HEK293 (cell line): Measurements from ENCODE around the gene CWC25.

Experiments used
- CTCF ChIA-PET: fragments of 350-600 bp; formaldehyde crosslinking; extraction: SDS; loops from one replicate; lab custom pipeline; 2021; ENCODE audit warnings: antibody characterized with exemption; lab: Yijun Ruan, JAX
- POLR2A ChIA-PET: fragments of 300-600 bp; formaldehyde crosslinking; extraction: SDS; loops from one replicate; lab custom pipeline; 2020; ENCODE audit warnings: antibody characterized with exemption, inconsistent platforms; lab: Yijun Ruan, JAX
- H3K27ac ChIP-seq: fragments of 200-500 bp; sonication (Bioruptor generic); 2 replicates; pipeline ENCODE4 v1.5.1; 2014; ENCODE audit warnings: low read depth, low read length, control low read depth, inconsistent platforms; ENCODE audit errors: extremely low read depth
- H3K36me3 ChIP-seq, 2 experiments: fragments of 200-500 bp in 1 of 2; sonication (Bioruptor generic) in 1 of 2; 1 replicate in 1 of 2; 2 replicates in 1 of 2; pipeline ENCODE4 v1.5.1; 2014 to 2017; ENCODE audit warnings: inconsistent platforms in 2 of 2, low read length in 2 of 2; ENCODE audit not compliant: control insufficient read depth in 2 of 2, insufficient read depth in 1 of 2
- H3K4me1 ChIP-seq: fragments of 200-500 bp; sonication (Bioruptor generic); 2 replicates; pipeline ENCODE4 v1.5.1; 2014; ENCODE audit warnings: mild to moderate bottlenecking, low read length, inconsistent platforms; ENCODE audit not compliant: control insufficient read depth, insufficient read depth
- H3K4me3 ChIP-seq: 2 replicates; pipeline ENCODE4 v1.5.1; 2011; ENCODE audit warnings: low read depth, mild to moderate bottlenecking, control low read depth, low read length, moderate library complexity
- H3K9me3 ChIP-seq: fragments of 200-500 bp; sonication (Bioruptor generic); 2 replicates; pipeline ENCODE4 v1.5.1; 2014; ENCODE audit warnings: low read depth, low read length, inconsistent platforms; ENCODE audit not compliant: control insufficient read depth, insufficient read depth
- EGR2 ChIP-seq: fragments of 450-650 bp; formaldehyde crosslinking; IDR thresholded peaks from 2 replicates; pipeline ENCODE4 v1.5.1; 2016; ENCODE audit warnings: low read depth, missing biosample characterization, missing genetic modification characterization
- FEZF1 ChIP-seq: fragments of 450-650 bp; formaldehyde crosslinking; IDR thresholded peaks from 2 replicates; pipeline ENCODE4 v1.5.1; 2016; ENCODE audit warnings: missing biosample characterization, missing genetic modification characterization
- OSR2 ChIP-seq: fragments of 450-650 bp; formaldehyde crosslinking; IDR thresholded peaks from 2 replicates; pipeline ENCODE4 v1.5.1; 2016; ENCODE audit warnings: missing biosample characterization, missing genetic modification characterization
- SETDB1 ChIP-seq: IDR thresholded peaks from one replicate; pipeline ENCODE4 v1.6.1; 2017; ENCODE audit warnings: mild to moderate bottlenecking, low read length, moderate library complexity, mixed read lengths; ENCODE audit not compliant: insufficient read length
- TCF7L2 ChIP-seq: IDR thresholded peaks from 2 replicates; pipeline ENCODE4 v1.6.1; 2011; ENCODE audit warnings: low read depth, mild to moderate bottlenecking, inconsistent platforms, low read length, moderate library complexity, borderline replicate concordance
- ZNF426 ChIP-seq: fragments of 450-650 bp; formaldehyde crosslinking; IDR thresholded peaks from 2 replicates; pipeline ENCODE4 v1.5.1; 2017; ENCODE audit warnings: missing biosample characterization, missing genetic modification characterization, mild to moderate bottlenecking, inconsistent platforms, moderate library complexity
- ZNF530 ChIP-seq: fragments of 450-650 bp; formaldehyde crosslinking; IDR thresholded peaks from 2 replicates; pipeline ENCODE4 v1.5.1; 2016; ENCODE audit warnings: low read depth, missing biosample characterization, missing genetic modification characterization
- ZNF596 ChIP-seq: fragments of 450-650 bp; IDR thresholded peaks from 2 replicates; pipeline ENCODE4 v1.5.0; 2018; ENCODE audit warnings: missing biosample characterization, mild to moderate bottlenecking, missing genetic modification characterization, moderate library complexity
- ZNF776 ChIP-seq: fragments of 450-650 bp; formaldehyde crosslinking; IDR thresholded peaks from 2 replicates; pipeline ENCODE4 v1.5.0; 2017; ENCODE audit warnings: missing biosample characterization, missing genetic modification characterization, borderline replicate concordance
- TF ChIP-seq, protein P1 (sequence below): fragments of 450-650 bp; formaldehyde crosslinking; IDR thresholded peaks from 2 replicates; pipeline ENCODE4 v1.5.1; 2017; ENCODE audit warnings: missing biosample characterization, missing genetic modification characterization
- TF ChIP-seq, protein P2 (sequence below): fragments of 450-650 bp; formaldehyde crosslinking; conservative IDR thresholded peaks from 2 replicates; pipeline ENCODE4 v1.5.1; 2016; ENCODE audit warnings: low read depth, missing biosample characterization, missing genetic modification characterization
- TF ChIP-seq, protein P3 (sequence below): fragments of 450-650 bp; formaldehyde crosslinking; IDR thresholded peaks from 2 replicates; pipeline ENCODE4 v1.5.1; 2017; ENCODE audit warnings: missing biosample characterization, missing genetic modification characterization
- TF ChIP-seq, protein P4 (sequence below): fragments of 450-650 bp; formaldehyde crosslinking; IDR thresholded peaks from 2 replicates; pipeline ENCODE4 v1.5.1; 2017; ENCODE audit warnings: missing biosample characterization, missing genetic modification characterization
- TF ChIP-seq, protein P5 (sequence below): fragments of 450-650 bp; formaldehyde crosslinking; IDR thresholded peaks from 2 replicates; pipeline ENCODE4 v1.5.1; 2016; ENCODE audit warnings: missing biosample characterization, missing genetic modification characterization
- TF ChIP-seq, protein P6 (sequence below): fragments of 450-650 bp; formaldehyde crosslinking; IDR thresholded peaks from 2 replicates; pipeline ENCODE4 v1.5.1; 2016; ENCODE audit warnings: missing biosample characterization, missing genetic modification characterization, low read depth

The CWC25 gene

DNA sequence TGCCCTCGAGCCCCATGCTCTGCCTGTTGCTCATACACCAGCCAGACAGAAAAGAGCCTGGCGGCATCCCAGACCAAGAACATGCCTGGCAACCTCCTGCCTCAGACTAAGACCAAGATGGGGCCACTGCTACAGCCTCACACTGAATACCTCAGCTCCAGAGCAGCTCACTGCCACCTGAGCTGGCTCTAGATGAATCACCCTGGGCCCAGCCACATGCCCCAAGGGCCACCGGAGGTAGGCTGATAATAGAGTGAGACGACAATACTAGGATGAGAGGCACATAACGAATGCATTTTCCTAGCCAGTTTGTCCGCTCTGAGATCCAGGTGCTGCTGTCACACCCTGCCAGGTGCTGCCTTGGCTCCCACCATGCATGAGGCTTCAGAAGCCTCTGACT lies 38.7 kb downstream of the CWC25 start (continued):
- TF ChIP-seq, protein P1, sequence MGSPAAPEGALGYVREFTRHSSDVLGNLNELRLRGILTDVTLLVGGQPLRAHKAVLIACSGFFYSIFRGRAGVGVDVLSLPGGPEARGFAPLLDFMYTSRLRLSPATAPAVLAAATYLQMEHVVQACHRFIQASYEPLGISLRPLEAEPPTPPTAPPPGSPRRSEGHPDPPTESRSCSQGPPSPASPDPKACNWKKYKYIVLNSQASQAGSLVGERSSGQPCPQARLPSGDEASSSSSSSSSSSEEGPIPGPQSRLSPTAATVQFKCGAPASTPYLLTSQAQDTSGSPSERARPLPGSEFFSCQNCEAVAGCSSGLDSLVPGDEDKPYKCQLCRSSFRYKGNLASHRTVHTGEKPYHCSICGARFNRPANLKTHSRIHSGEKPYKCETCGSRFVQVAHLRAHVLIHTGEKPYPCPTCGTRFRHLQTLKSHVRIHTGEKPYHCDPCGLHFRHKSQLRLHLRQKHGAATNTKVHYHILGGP (tag by site-specific recombination): no peak
- TF ChIP-seq SETDB1 (no peak), FEZF1 (no peak), OSR2 (tag by site-specific recombination) (no peak), ZNF596 (no peak), ZNF776 (tag by site-specific recombination) (no peak), ZNF426 (tag by site-specific recombination) (no peak)
- TF ChIP-seq, protein P2, sequence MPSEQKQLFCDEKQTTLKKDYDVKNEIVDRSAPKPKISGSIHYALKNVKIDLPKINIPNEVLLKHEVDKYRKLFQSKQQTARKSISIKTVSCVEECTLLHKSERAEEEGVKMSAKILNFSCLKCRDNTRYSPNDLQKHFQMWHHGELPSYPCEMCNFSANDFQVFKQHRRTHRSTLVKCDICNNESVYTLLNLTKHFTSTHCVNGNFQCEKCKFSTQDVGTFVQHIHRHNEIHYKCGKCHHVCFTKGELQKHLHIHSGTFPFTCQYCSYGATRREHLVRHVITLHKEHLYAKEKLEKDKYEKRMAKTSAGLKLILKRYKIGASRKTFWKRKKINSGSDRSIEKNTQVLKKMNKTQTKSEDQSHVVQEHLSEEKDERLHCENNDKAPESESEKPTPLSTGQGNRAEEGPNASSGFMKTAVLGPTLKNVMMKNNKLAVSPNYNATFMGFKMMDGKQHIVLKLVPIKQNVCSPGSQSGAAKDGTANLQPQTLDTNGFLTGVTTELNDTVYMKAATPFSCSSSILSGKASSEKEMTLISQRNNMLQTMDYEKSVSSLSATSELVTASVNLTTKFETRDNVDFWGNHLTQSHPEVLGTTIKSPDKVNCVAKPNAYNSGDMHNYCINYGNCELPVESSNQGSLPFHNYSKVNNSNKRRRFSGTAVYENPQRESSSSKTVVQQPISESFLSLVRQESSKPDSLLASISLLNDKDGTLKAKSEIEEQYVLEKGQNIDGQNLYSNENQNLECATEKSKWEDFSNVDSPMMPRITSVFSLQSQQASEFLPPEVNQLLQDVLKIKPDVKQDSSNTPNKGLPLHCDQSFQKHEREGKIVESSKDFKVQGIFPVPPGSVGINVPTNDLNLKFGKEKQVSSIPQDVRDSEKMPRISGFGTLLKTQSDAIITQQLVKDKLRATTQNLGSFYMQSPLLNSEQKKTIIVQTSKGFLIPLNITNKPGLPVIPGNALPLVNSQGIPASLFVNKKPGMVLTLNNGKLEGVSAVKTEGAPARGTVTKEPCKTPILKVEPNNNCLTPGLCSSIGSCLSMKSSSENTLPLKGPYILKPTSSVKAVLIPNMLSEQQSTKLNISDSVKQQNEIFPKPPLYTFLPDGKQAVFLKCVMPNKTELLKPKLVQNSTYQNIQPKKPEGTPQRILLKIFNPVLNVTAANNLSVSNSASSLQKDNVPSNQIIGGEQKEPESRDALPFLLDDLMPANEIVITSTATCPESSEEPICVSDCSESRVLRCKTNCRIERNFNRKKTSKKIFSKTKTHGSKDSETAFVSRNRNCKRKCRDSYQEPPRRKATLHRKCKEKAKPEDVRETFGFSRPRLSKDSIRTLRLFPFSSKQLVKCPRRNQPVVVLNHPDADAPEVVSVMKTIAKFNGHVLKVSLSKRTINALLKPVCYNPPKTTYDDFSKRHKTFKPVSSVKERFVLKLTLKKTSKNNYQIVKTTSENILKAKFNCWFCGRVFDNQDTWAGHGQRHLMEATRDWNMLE (tag by site-specific recombination): no peak
- TF ChIP-seq, protein P3, sequence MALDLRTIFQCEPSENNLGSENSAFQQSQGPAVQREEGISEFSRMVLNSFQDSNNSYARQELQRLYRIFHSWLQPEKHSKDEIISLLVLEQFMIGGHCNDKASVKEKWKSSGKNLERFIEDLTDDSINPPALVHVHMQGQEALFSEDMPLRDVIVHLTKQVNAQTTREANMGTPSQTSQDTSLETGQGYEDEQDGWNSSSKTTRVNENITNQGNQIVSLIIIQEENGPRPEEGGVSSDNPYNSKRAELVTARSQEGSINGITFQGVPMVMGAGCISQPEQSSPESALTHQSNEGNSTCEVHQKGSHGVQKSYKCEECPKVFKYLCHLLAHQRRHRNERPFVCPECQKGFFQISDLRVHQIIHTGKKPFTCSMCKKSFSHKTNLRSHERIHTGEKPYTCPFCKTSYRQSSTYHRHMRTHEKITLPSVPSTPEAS (tag by site-specific recombination): no peak

DNA sequence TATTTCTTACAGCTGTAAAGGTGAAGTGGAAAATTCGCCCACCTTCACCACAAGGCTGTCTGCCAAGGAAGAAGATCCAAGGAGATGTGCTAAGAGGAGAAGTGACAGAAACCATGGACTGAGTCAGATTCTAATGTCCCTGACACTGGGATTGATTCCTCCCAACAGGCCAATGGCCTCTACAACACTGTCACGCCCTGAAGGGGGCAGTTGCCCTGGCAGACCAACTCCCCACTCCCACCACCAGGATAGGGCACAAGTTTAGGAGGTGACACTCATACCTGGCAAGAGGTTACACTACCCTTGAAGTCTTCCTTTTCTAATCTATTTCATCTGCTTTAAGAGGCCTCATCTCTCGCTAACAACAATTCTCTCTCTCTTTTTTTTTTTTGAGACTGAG lies 41.9 kb downstream of the CWC25 start:
- no peak overlapping the region for H3K27ac ChIP-seq
- TF ChIP-seq ZNF530 (tag by site-specific recombination) (no peak), TCF7L2 (no peak)
- TF ChIP-seq, protein P4, sequence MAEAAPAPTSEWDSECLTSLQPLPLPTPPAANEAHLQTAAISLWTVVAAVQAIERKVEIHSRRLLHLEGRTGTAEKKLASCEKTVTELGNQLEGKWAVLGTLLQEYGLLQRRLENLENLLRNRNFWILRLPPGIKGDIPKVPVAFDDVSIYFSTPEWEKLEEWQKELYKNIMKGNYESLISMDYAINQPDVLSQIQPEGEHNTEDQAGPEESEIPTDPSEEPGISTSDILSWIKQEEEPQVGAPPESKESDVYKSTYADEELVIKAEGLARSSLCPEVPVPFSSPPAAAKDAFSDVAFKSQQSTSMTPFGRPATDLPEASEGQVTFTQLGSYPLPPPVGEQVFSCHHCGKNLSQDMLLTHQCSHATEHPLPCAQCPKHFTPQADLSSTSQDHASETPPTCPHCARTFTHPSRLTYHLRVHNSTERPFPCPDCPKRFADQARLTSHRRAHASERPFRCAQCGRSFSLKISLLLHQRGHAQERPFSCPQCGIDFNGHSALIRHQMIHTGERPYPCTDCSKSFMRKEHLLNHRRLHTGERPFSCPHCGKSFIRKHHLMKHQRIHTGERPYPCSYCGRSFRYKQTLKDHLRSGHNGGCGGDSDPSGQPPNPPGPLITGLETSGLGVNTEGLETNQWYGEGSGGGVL (tag by site-specific recombination): no peak
- CTCF ChIA-PET: no interaction called here
- H3K9me3 ChIP-seq: no peaks in the 10 kb centered on the region
- H3K4me1 ChIP-seq: no peaks in the 10 kb centered on the region
- H3K36me3 ChIP-seq: peaks cover 57 to 89% of the 10 kb centered on the region in 2 experiments
- POLR2A ChIA-PET: no interaction called here
- H3K4me3 ChIP-seq: no peak overlapping the region

DNA sequence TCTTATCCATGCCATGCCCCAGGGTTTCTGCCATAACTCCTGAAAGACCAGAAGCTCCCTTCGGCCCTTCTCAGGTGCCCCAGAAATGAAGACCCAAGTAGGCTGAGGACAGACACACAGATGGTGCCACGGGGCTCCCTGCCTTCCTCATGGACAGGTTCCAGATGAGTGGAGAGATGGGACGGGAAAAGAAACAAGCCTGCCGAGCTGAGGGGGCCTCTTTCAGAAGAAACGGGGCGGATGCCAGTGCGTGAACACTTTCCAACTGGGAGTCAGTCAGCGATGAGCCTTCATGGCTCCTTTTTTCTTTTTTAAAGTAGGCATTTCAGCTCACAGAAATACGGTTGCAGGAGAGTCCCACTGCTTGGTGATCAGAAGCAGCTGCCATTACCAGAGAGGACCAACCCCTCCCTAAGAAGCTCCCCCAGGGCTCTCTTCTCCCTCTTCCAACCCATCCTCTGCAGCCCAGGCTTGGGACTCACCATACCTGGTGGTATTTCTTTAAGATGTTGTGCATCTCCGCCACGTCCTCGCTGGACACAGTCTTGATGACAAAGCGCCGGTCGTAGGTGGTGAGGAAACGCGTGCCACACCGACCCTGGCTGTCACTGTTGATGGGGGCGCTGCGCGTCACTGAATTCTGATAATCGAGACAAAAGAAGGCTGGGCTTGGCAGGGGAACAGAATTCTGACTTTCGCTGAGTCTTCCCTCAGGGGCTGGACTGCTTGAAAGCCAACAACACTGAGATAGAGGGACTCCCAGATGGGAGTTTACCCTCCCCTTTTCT lies 45.0 kb downstream of the CWC25 start:
- no peak overlapping the region for H3K27ac ChIP-seq
- no peak for TF ChIP-seq EGR2 (tag by site-specific recombination)
- TF ChIP-seq, protein P5, sequence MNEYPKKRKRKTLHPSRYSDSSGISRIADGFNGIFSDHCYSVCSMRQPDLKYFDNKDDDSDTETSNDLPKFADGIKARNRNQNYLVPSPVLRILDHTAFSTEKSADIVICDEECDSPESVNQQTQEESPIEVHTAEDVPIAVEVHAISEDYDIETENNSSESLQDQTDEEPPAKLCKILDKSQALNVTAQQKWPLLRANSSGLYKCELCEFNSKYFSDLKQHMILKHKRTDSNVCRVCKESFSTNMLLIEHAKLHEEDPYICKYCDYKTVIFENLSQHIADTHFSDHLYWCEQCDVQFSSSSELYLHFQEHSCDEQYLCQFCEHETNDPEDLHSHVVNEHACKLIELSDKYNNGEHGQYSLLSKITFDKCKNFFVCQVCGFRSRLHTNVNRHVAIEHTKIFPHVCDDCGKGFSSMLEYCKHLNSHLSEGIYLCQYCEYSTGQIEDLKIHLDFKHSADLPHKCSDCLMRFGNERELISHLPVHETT (tag by site-specific recombination): no peak
- TF ChIP-seq, protein P6, sequence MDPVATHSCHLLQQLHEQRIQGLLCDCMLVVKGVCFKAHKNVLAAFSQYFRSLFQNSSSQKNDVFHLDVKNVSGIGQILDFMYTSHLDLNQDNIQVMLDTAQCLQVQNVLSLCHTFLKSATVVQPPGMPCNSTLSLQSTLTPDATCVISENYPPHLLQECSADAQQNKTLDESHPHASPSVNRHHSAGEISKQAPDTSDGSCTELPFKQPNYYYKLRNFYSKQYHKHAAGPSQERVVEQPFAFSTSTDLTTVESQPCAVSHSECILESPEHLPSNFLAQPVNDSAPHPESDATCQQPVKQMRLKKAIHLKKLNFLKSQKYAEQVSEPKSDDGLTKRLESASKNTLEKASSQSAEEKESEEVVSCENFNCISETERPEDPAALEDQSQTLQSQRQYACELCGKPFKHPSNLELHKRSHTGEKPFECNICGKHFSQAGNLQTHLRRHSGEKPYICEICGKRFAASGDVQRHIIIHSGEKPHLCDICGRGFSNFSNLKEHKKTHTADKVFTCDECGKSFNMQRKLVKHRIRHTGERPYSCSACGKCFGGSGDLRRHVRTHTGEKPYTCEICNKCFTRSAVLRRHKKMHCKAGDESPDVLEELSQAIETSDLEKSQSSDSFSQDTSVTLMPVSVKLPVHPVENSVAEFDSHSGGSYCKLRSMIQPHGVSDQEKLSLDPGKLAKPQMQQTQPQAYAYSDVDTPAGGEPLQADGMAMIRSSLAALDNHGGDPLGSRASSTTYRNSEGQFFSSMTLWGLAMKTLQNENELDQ (tag by site-specific recombination): no peak
- ChIA-PET CTCF (interaction anchor here (0.7 to 1.3 kb wide), 2 partner anchors 199 to 385 kb away, joined by 3 to 4 read pairs; no protein-coding TSS in a partner anchor), POLR2A (interaction anchor here (0.9 kb wide), 2 partner anchors 9 to 15 kb away, joined by 3 to 4 read pairs; no protein-coding TSS in a partner anchor)
- no peak overlapping the region for H3K4me3 ChIP-seq
- H3K36me3 ChIP-seq: peaks cover 58 to 95% of the 10 kb centered on the region in 2 experiments
- H3K4me1 ChIP-seq: no peaks in the 10 kb centered on the region
- H3K9me3 ChIP-seq: no peaks in the 10 kb centered on the region
